ENCODE measurements around the gene ACMSD.

The ACMSD gene

DNA sequence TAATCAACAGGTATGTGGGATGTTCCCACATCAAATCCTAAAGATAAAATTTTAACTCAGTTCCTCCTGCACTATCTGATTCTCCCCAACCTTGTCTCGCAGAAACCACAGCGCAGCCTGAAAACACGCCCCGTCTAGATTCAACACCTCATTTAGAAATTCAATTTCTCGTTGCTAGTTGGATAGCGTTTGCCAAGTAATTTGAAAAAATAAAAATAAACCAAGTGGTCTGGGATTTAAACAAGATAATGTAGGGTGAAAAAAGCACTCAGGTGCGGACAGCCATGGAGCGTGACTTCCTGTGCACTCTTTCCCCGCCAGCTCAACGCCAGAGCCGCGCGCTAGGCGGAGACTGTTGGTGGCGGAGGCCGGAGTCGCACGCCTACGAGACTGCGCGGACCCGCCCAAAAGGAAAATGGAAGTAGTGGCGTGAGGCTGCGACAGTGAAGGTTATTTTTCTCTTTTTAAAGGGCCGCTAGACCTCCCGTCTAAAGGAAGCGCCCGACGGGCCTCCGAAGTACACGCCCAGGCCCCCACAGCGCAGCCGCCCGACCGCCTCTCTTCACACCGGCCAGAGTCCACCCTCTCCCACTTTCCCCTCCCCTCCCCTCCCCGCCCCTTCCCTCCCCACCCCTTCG lies 79.6 kb downstream of the ACMSD start:
- peak overlapping the region; percentile 77 for H3K9ac ChIP-seq
- H3K27ac ChIP-seq = peak overlapping the region; percentile 78
- H3K27me3 ChIP-seq = no peaks in the 10 kb centered on the region
- H3K4me2 ChIP-seq = peak overlapping the region; percentile 89
- 0 out of 2 replicates have a peak, but pooled peaks cover under 1% of the 10 kb centered on the region for H3K9me3 ChIP-seq
- peak overlapping the region; percentile 68 for H3K4me3 ChIP-seq
- peaks cover 17% of the 10 kb centered on the region for H3K36me3 ChIP-seq
- peaks cover 40% of the 10 kb centered on the region for H3K4me1 ChIP-seq
- peaks cover 39% of the 10 kb centered on the region for H4K20me1 ChIP-seq
- no peak for TF ChIP-seq Cebpa-rat (IDR thresholded peaks at IDR 0.05)

DNA sequence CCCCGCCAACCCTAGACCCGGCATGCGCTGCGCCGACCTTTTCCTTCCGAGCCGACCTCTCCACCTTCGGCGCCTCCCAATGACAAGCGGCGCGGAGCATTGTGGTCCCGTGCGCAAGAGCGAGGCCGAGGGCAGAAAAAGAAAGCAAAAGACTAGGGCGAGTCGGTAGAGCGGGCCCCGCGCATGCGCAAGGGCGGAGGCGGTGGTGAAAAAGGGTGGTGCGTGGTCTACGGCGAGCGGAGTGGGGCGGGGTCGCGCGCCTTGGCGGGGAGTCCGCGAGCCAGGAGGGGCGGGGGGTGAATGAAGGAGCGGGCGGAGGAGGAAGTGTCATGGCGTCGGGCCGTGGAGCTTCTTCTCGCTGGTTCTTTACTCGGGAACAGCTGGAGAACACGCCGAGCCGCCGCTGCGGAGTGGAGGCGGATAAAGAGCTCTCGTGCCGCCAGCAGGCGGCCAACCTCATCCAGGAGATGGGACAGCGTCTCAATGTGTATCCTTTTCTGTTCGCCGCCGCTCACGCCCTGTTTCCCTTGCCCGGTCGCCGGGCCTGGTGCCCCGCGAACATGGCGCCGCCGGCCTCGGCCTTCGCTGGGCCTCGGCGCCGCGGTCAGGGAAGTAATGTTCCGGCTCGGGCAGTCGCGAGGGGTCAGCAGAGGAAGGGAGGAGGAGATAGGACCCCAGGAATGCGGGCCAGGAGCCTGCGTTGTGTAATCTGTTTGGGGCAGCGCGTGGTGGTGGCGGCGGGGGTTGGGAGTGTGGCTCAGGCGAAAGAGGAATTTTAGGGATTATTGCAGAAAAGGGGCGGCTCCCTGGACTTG lies 80.3 kb downstream of the ACMSD start, which contains the start of gene CCNT2:
Gene CCNT2 (plus strand): TSS at position 297 of the 815 bp plus-strand sequence. CDS start 33 bp downstream, at position 330.
- Histone ChIP-seq H3K36me3 (peaks cover 24% of the 10 kb centered on the region), H3K9me3 (no peaks in the 10 kb centered on the region), H3K9ac (peak within 1 kb of the TSS; percentile 99), H3K4me1 (peaks cover 40% of the 10 kb centered on the region), H4K20me1 (peaks cover 46% of the 10 kb centered on the region), H3K4me2 (peak within 1 kb of the TSS; percentile 89), H3K27me3 (no peaks in the 10 kb centered on the region), H3K4me3 (peak within 1 kb of the TSS; percentile 95), H3K27ac (peak within 1 kb of the TSS; percentile 99)
- no peak for TF ChIP-seq Cebpa-rat (IDR thresholded peaks at IDR 0.05)

DNA sequence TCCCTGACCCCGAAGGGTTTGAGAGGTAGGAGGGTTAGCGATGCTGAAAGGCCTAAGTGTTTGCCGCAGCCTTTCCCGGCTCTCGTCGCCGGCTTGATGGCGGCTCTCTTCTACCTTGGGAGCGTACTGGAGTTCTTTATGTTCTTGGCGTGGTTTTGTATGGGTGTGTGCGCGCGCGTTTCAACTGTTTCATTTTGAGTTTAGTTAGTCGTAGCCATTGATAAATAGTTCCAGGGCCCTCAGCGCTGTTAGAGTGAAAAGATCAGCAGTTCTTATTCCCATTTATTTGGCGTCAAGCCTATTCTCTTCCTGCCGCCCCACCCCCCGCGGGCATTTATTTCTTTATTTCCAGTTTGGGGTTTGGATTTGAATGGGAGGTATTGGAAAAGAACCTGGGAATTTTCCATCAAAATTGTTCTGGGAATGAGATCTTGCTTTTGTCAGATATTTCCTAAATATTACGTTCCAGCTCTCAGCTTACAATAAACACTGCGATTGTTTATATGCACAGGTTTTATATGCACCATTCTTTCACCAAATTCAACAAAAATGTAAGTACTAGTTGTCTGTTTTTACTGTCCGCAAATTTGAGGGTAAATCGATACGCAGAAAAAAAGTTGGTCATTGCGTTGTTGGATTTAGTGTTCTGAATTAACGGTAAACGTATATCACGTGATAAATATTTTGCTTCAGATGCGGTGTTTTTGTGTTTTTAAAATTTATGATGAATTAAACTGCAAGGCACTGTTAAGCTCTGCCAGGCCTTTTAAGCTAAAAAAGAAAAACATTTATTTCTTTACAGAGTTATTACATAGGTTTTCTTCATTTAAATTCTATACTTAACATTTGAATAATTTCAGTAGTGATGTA lies 81.2 kb downstream of the ACMSD start:
- H3K27ac ChIP-seq = peak overlapping the region; percentile 99
- peak overlapping the region; percentile 85 for H3K4me2 ChIP-seq
- H3K4me1 ChIP-seq = peaks cover 40% of the 10 kb centered on the region
- TF ChIP-seq Cebpa-rat (IDR thresholded peaks at IDR 0.05) = no peak
- H3K9me3 ChIP-seq = no peaks in the 10 kb centered on the region
- no peaks in the 10 kb centered on the region for H3K27me3 ChIP-seq
- peaks cover 54% of the 10 kb centered on the region for H4K20me1 ChIP-seq
- H3K4me3 ChIP-seq = peak overlapping the region; percentile 95
- peaks cover 32% of the 10 kb centered on the region for H3K36me3 ChIP-seq
- H3K9ac ChIP-seq = peak overlapping the region; percentile 99

DNA sequence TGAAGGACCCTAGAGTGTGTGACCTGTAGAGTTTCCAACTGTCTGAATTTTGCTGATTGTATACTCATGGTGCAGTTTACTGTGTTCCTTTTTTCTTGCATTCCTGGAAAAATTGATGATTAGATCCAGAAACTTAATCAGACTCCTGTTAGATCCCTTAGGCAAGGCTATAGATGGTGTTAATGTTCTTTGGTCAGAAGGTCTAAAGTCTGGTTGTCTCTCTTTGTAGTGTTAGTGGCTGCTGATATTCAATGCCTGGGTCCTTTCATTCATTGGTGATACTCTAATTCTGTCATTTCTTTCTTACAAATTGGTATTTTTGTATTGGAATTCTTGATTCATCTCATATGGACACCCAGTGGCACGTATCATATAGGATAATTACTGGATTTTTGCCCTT lies 86.5 kb downstream of the ACMSD start:
- H3K27me3 ChIP-seq = no peaks in the 10 kb centered on the region
- H3K9ac ChIP-seq = no peak overlapping the region
- H3K9me3 ChIP-seq = peaks cover 7% of the 10 kb centered on the region; the same call in 1 of the 2 replicates
- H3K36me3 ChIP-seq = peaks cover 81% of the 10 kb centered on the region
- no peak overlapping the region for H3K4me3 ChIP-seq
- H4K20me1 ChIP-seq = peaks cover 100% of the 10 kb centered on the region
- no peak overlapping the region for H3K27ac ChIP-seq
- H3K4me2 ChIP-seq = no peak overlapping the region
- TF ChIP-seq Cebpa-rat (IDR thresholded peaks at IDR 0.05) = no peak
- H3K4me1 ChIP-seq = peaks cover 31% of the 10 kb centered on the region

DNA sequence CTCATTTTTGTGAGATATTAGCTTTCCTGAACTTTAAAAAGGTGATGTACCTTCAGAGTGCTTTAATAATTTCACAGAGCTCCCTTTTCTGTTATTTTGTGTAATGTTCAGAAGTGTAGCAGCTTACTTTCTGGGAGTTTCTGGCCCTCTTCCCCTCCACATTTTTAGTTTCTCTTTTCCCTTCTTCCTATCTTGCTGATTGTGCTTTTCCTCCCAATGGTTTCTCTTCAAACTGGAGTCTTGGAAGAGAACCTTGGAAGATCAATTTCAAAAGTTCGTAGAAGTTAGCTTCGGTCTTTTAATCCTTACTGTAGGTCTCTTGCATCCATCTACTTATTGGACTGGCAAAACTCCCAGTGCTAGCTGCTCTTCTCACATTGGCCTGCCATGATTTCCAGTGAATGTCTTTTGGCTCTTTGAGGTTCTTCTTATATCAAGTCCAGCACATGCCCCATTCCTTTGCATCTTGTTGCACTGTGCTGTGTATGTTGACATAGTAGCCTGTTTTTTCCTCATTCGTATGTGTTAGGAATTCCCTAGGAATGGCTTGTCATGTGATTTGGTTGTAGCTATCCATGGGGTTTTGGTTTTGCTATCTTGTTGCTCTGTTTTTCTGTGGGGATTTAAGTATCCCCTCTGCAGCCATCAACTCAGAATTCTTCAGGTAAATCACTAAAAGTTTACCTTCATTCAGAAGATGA lies 88.0 kb downstream of the ACMSD start:
- no peak for TF ChIP-seq Cebpa-rat (IDR thresholded peaks at IDR 0.05)
- H3K4me1 ChIP-seq = peaks cover 16% of the 10 kb centered on the region
- H3K4me3 ChIP-seq = no peak overlapping the region
- no peak overlapping the region for H3K27ac ChIP-seq
- H3K4me2 ChIP-seq = 0 out of 2 replicates have a peak overlapping the region, but pooled peaks have one; percentile 0
- H4K20me1 ChIP-seq = peaks cover 100% of the 10 kb centered on the region
- no peak overlapping the region for H3K9ac ChIP-seq
- H3K9me3 ChIP-seq = peaks cover 7% of the 10 kb centered on the region; the same call in 1 of the 2 replicates
- no peaks in the 10 kb centered on the region for H3K27me3 ChIP-seq
- peaks cover 93% of the 10 kb centered on the region for H3K36me3 ChIP-seq

DNA sequence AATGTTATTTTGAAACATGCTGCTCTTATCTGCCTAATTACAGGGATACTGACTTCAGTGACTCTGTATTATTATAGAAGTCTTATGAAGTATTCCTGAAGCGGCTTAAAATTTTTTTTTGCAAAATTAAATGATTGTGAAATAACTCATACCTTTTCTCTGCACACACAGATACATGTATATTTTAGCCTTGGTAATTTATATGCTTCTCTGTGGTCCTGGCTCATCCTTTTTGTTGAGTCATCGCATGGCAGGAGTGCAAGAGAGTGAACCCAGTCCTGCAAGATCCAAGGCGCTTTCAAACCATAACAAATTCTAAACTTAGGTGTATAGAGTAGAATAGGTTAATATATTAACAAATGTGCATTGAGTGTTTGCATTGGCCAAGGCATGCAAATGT lies 88.8 kb downstream of the ACMSD start:
- H3K27me3 ChIP-seq = no peaks in the 10 kb centered on the region
- H3K9ac ChIP-seq = no peak overlapping the region
- peaks cover 7% of the 10 kb centered on the region; the same call in 1 of the 2 replicates for H3K9me3 ChIP-seq
- H3K36me3 ChIP-seq = peaks cover 95% of the 10 kb centered on the region
- H3K4me1 ChIP-seq = peaks cover 10% of the 10 kb centered on the region; the same call in 1 of the 2 replicates
- no peak overlapping the region for H3K4me2 ChIP-seq
- H4K20me1 ChIP-seq = peaks cover 100% of the 10 kb centered on the region
- H3K4me3 ChIP-seq = no peak overlapping the region
- no peak for TF ChIP-seq Cebpa-rat (IDR thresholded peaks at IDR 0.05)
- no peak overlapping the region for H3K27ac ChIP-seq

DNA sequence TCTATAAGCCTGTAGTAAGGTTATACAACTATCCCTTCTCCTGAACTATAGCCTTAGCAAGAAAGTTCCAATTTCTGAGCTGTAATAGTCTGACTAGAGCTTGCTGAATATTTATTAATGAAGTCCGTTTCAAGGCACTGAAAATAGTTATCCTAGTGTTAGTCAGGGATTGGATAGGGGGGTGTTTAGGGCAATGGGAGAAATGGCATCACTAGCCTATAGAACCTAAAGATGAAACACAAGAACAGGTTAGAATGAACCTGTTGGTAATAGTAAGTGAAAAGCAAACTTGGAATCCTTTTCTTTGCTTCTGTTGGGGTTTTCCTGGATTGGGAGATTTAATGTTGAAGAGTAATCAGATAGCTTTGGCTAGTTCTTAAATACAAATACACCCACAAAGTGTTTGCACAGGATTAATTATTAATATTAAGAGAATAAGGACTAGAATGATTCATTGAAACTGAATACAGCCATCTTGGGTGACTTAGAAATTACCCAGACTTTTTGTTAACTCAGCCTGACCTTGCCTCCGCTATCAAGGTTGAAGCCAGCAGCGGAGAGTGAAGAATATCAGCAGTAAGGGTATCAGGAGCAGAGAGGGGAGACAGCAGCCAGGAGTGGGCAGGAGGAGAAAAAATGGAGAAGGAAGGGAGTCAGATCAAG lies 94.6 kb downstream of the ACMSD start:
- Histone ChIP-seq H3K4me1 (peaks cover 24% of the 10 kb centered on the region), H3K9ac (no peak overlapping the region), H3K36me3 (peaks cover 74% of the 10 kb centered on the region), H3K4me2 (no peak overlapping the region), H3K27me3 (no peaks in the 10 kb centered on the region), H3K27ac (no peak overlapping the region), H3K4me3 (no peak overlapping the region), H4K20me1 (peaks cover 99% of the 10 kb centered on the region), H3K9me3 (peaks cover 7% of the 10 kb centered on the region; the same call in 1 of the 2 replicates)
- no peak for TF ChIP-seq Cebpa-rat (IDR thresholded peaks at IDR 0.05)

DNA sequence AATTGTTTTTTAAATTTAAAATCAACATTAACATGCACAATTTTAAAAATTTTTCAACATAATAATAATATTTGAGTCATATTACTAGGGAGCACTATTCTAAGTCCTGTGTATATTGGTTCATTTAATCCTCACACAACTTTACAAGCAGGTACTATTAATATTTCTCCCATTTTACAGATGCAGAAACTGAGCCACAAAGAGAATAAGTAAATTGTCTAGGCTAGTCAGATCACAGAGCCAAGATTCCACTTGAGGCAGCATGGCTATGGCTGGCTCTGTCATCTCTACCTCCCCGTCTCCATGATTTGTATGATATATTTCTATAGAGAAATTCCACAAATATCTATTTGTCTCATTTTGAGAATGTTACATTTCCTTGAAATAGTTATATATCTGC lies 95.3 kb downstream of the ACMSD start:
- H3K9ac ChIP-seq = no peak overlapping the region
- H3K4me3 ChIP-seq = no peak overlapping the region
- peaks cover 7% of the 10 kb centered on the region; the same call in 1 of the 2 replicates for H3K9me3 ChIP-seq
- no peak for TF ChIP-seq Cebpa-rat (IDR thresholded peaks at IDR 0.05)
- H3K4me2 ChIP-seq = peak overlapping the region; percentile 43
- no peaks in the 10 kb centered on the region for H3K27me3 ChIP-seq
- H3K4me1 ChIP-seq = peaks cover 24% of the 10 kb centered on the region
- no peak overlapping the region for H3K27ac ChIP-seq
- peaks cover 74% of the 10 kb centered on the region for H3K36me3 ChIP-seq
- H4K20me1 ChIP-seq = peaks cover 98% of the 10 kb centered on the region

Data from BLaER1 (cell line).